Lung (tissue), 12 donors: ENCODE results near the gene ZCCHC24. TPM values are rescaled to one million over a fixed set of nuclear protein-coding genes. Genes with fewer than 3 reads are reported as not detected.

Source experiments
- ATAC-seq: fragments of 200-7000 bp; cut with Tn5 transposase; one replicate; pipeline ENCODE4 v1.9.1; 2020; ENCODE audit warnings: moderate number of reproducible peaks; ENCODE audit not compliant: insufficient read depth, low FRiP score
- DNase-seq, 3 donors: peaks; one replicate each; pipeline ENCODE4 v3.0.0-alpha.2; 2013 to 2017
- H3K27ac ChIP-seq, 2 donors: one replicate each; pipeline ENCODE4 v1.5.1; 2013; ENCODE audit warnings: mild to moderate bottlenecking in 2 of 2, moderate library complexity in 2 of 2, control low read depth in 1 of 2, inconsistent platforms in 1 of 2, low read depth in 1 of 2, low read length in 1 of 2
- H3K27me3 ChIP-seq, 3 donors: one replicate each; pipeline ENCODE4 v1.5.1; 2013; ENCODE audit warnings: low read length in 2 of 3; ENCODE audit not compliant: control insufficient read depth in 3 of 3, insufficient read depth in 3 of 3
- H3K36me3 ChIP-seq, 4 donors: one replicate each; pipeline ENCODE4 v1.5.1; 2013; ENCODE audit warnings: low read length in 4 of 4, mild to moderate bottlenecking in 1 of 4, moderate library complexity in 1 of 4; ENCODE audit not compliant: control insufficient read depth in 4 of 4, insufficient read depth in 4 of 4
- H3K4me1 ChIP-seq, 5 donors: one replicate each; pipeline ENCODE4 v1.5.1; 2013; ENCODE audit warnings: low read length in 5 of 5, mild to moderate bottlenecking in 2 of 5, moderate library complexity in 1 of 5; ENCODE audit not compliant: control insufficient read depth in 5 of 5, insufficient read depth in 5 of 5
- H3K4me3 ChIP-seq: one replicate; pipeline ENCODE4 v1.5.1; 2013; ENCODE audit warnings: mild to moderate bottlenecking, control low read depth, moderate library complexity
- H3K9ac ChIP-seq, 2 donors: one replicate each; pipeline ENCODE4 v1.5.1; 2013; ENCODE audit warnings: low read length in 2 of 2, control low read depth in 1 of 2; ENCODE audit not compliant: insufficient read depth in 1 of 2
- H3K9me3 ChIP-seq, 4 donors: one replicate each; pipeline ENCODE4 v1.5.1; 2013; ENCODE audit warnings: low read length in 3 of 4, mild to moderate bottlenecking in 1 of 4, moderate library complexity in 1 of 4; ENCODE audit not compliant: control insufficient read depth in 4 of 4, insufficient read depth in 3 of 4
- WGBS, 2 donors: extraction: QIAGEN DNeasy Blood & Tissue Kit; methylation state at CpG; one replicate each; pipeline ENCODE4 v1.1.7; 2013; 5-methylcytosine and 5-hydroxymethylcytosine counted together
- polyA plus RNA-seq, 2 donors: library from polyadenylated mRNA; stranded (reverse); fragments of 200-250 nt; gene quantifications; one replicate each; pipeline ENCODE4 v1.2.1, GENCODE V29; 2013
- total RNA-seq, 2 donors: library from RNA; depleted of rRNA in 1 of 2; stranded (reverse); fragments of >200 nt in 1 of 2; gene quantifications; one replicate each; pipeline ENCODE4 v1.2.1, GENCODE V29; 2014 to 2021
- TF ChIP-seq, protein P1 (sequence below): IDR thresholded peaks from 2 replicates; pipeline ENCODE4 v1.5.1; 2012; ENCODE audit warnings: mild to moderate bottlenecking; ENCODE audit errors: control extremely low read depth, extremely low read depth
- donor health status: control.
- donor health status: control.
- donor health status: Bipolar disorder and iron deficiency.
- donor health status: healthy.
- donor health status: DM: yes; HTN: yes; CAD: no.

The ZCCHC24 gene
- total and polyA plus RNA-seq, 4 donors, result 10.4 to 33.5 (median 13.5) TPM

DNA sequence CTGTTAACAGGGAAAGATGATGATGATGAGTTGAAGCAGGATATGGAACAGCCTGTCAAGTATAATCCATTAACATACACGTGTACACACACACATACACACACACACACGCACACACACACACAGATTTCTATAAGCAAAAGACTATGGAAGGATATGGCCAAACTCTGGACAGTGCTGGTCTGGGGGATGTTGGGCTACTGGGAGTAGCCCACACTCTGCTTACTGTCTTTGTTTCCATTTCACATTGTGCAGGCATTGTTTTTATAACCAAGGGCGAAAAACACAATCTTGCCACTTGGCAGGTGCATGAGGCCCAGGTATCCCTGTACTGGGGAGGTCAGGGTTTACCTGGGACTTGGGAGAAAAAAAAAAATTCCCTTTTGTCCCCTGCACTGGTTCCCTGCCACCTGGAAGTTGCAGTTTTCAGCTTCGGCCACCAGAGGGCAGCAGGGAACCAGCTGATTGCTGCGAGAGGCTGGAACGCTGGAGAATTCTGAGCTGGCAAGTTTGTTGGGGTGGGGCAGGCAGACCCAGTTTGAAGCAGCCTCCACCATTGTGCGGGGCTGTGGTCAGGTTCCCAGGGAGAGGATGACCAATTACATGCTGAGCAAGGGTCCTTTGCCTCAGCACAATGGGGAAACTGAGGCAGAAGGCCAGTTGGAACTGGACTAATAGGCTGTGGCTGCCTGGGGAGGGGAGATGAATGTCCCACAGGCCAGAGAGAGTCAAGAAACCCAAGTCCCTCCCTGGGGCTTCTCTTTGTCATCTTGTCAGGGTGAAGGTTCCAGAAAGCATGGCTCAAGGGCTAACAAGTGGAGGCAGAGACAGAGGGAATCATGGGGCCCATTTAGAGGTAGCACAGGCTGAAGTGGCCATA lies 70.9 kb downstream of the ZCCHC24 start:
- no peak overlapping the region for H3K4me3 ChIP-seq
- H3K9ac ChIP-seq, result no peak overlapping the region
- no peaks in the 10 kb centered on the region for H3K36me3 ChIP-seq
- H3K9me3 ChIP-seq, result peaks cover 0 to 7% (median 2%) of the 10 kb centered on the region in 4 donors
- H3K27ac ChIP-seq, result no peak overlapping the region
- TF ChIP-seq, protein P1, sequence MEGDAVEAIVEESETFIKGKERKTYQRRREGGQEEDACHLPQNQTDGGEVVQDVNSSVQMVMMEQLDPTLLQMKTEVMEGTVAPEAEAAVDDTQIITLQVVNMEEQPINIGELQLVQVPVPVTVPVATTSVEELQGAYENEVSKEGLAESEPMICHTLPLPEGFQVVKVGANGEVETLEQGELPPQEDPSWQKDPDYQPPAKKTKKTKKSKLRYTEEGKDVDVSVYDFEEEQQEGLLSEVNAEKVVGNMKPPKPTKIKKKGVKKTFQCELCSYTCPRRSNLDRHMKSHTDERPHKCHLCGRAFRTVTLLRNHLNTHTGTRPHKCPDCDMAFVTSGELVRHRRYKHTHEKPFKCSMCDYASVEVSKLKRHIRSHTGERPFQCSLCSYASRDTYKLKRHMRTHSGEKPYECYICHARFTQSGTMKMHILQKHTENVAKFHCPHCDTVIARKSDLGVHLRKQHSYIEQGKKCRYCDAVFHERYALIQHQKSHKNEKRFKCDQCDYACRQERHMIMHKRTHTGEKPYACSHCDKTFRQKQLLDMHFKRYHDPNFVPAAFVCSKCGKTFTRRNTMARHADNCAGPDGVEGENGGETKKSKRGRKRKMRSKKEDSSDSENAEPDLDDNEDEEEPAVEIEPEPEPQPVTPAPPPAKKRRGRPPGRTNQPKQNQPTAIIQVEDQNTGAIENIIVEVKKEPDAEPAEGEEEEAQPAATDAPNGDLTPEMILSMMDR, result peak; percentile 90
- ATAC-seq, result peak; percentile 89
- 12% methylated on average over 7 of the region's 7 CpGs for WGBS, 2 donors
- no peaks in the 10 kb centered on the region for H3K27me3 ChIP-seq
- H3K4me1 ChIP-seq, result peaks cover 0 to 8% (median 4%) of the 10 kb centered on the region in 5 donors
- DNase-seq, result peak; percentile 82 to 88 (median 87)

DNA sequence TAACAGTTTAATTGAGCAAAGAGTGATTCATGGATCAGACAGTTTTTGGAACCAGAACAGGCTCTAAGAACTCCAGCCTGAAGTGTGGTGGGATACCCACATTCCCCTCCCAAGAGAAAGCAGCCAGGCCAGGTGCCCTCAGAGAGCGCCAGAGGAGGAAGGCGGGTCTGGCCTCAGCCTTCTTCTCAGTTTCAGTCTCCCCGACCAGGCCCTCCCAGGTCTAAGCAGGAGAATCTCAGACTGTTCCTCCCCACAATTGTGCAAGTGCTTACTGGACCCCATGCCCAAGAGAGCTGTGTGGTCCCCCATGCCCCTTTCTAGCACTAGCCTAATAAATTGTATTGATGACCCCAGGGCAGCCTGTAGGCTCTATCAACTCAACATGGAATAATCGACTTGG lies 72.6 kb downstream of the ZCCHC24 start:
- WGBS, 2 donors, result 65 to 81% methylated on average over 4 of the region's 4 CpGs
- ATAC-seq, result no peak
- H3K9me3 ChIP-seq, result peaks cover 0 to 7% (median 2%) of the 10 kb centered on the region in 4 donors
- no peak overlapping the region for H3K4me3 ChIP-seq
- H3K27ac ChIP-seq, result no peak overlapping the region
- no peaks in the 10 kb centered on the region for H3K27me3 ChIP-seq
- DNase-seq, result no peak
- H3K36me3 ChIP-seq, result no peaks in the 10 kb centered on the region
- H3K9ac ChIP-seq, result no peak overlapping the region
- H3K4me1 ChIP-seq, result peaks cover 0 to 4% (median 0%) of the 10 kb centered on the region in 5 donors
- TF ChIP-seq, protein P1, result no peak

DNA sequence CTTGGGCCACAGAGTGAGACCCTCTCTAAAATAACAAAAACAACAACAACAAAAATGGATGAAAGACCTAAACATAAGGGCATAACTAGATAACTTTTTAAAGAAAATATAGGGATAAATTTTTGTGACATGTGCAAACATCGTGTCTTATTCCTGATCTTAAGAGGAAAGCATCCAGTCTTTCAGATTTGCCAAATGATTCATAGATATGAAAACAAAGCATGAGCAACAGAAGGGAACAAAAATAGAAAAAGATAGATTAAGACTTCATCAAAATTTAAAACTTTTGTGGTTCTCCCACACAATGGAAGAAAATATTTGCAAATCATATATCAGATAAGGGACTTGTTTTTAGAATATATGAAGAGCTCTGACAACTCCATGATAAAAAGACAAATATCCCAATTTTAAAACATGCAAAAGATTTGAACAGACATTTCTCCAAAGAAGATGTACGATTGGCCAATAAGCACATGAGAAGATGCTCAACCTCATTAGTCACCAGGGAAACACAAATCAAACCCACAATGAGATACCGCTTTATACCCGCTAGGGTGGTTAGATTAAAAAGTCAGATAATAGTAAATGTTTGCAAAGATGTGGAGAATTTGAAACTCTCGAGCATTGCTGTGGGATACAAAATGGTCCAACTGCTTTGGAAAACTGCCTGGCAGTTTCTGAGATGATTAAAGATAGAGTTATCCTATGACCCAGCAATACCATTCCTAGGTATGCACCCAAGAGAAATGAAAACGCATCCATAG lies 77.8 kb downstream of the ZCCHC24 start:
- ATAC-seq (no peak), DNase-seq (no peak)
- no peaks in the 10 kb centered on the region for H3K4me1 ChIP-seq
- WGBS, 2 donors, result 85 to 91% methylated on average over 6 of the region's 6 CpGs
- peaks cover 0 to 7% (median 2%) of the 10 kb centered on the region in 4 donors for H3K9me3 ChIP-seq
- H3K27me3 ChIP-seq, result no peaks in the 10 kb centered on the region
- no peak overlapping the region for H3K27ac ChIP-seq
- no peak overlapping the region for H3K9ac ChIP-seq
- H3K4me3 ChIP-seq, result no peak overlapping the region
- TF ChIP-seq, protein P1, result no peak
- no peaks in the 10 kb centered on the region for H3K36me3 ChIP-seq
